Neural cell (in vitro differentiated cells): Measurements from ENCODE around the gene CNIH1.

Experiments used
- EZH2 ChIP-seq: fragments of 200-600, 300-800 bp; shearing (Covaris generic), sonication (generic); IDR thresholded peaks from 2 replicates; pipeline ENCODE4 v1.6.1; 2014; ENCODE audit warnings: antibody characterized with exemption, low read length, borderline replicate concordance, mild to moderate bottlenecking; ENCODE audit not compliant: insufficient read depth, poor library complexity, severe bottlenecking
- MXI1 ChIP-seq: fragments of 450-650 bp; conservative IDR thresholded peaks from 2 replicates; pipeline ENCODE4 v1.6.1; 2014; ENCODE audit warnings: antibody characterized with exemption, mild to moderate bottlenecking; ENCODE audit not compliant: poor library complexity, severe bottlenecking
- POLR2AphosphoS5 ChIP-seq: IDR thresholded peaks from 2 replicates; pipeline ENCODE4 v1.6.1; 2012
- RAD21 ChIP-seq: fragments of 450-650 bp; conservative IDR thresholded peaks from 2 replicates; pipeline ENCODE4 v1.6.1; 2014; ENCODE audit warnings: antibody characterized with exemption, mild to moderate bottlenecking, moderate library complexity
- REST ChIP-seq: IDR thresholded peaks from 2 replicates; pipeline ENCODE4 v1.6.1; 2012; ENCODE audit warnings: borderline replicate concordance
- SMC3 ChIP-seq: fragments of 450-650 bp; conservative IDR thresholded peaks from 2 replicates; pipeline ENCODE4 v1.6.1; 2014; ENCODE audit warnings: antibody characterized with exemption, mild to moderate bottlenecking, moderate library complexity; ENCODE audit not compliant: poor library complexity
- TAF1 ChIP-seq: IDR thresholded peaks from 2 replicates; pipeline ENCODE4 v1.6.1; 2012; ENCODE audit warnings: low read depth
- TF ChIP-seq, protein P1 (sequence below): fragments of 450-650 bp; IDR thresholded peaks from 2 replicates; pipeline ENCODE4 v1.5.1; 2014; ENCODE audit warnings: antibody characterized with exemption, mild to moderate bottlenecking, moderate library complexity; ENCODE audit not compliant: poor library complexity, severe bottlenecking

- TF ChIP-seq, protein P1, sequence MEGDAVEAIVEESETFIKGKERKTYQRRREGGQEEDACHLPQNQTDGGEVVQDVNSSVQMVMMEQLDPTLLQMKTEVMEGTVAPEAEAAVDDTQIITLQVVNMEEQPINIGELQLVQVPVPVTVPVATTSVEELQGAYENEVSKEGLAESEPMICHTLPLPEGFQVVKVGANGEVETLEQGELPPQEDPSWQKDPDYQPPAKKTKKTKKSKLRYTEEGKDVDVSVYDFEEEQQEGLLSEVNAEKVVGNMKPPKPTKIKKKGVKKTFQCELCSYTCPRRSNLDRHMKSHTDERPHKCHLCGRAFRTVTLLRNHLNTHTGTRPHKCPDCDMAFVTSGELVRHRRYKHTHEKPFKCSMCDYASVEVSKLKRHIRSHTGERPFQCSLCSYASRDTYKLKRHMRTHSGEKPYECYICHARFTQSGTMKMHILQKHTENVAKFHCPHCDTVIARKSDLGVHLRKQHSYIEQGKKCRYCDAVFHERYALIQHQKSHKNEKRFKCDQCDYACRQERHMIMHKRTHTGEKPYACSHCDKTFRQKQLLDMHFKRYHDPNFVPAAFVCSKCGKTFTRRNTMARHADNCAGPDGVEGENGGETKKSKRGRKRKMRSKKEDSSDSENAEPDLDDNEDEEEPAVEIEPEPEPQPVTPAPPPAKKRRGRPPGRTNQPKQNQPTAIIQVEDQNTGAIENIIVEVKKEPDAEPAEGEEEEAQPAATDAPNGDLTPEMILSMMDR: no peak
- TF ChIP-seq EZH2 (no peak), REST (no peak), MXI1 (no peak), RAD21 (no peak), SMC3 (no peak), POLR2AphosphoS5 (no peak), TAF1 (no peak)
Observed at GRCh38 chr14:54387328-54387727, 53.8 kb downstream of the CNIH1 start.
